Mammary epithelial cell (primary cell): ENCODE results near the gene DPM1.

ENCODE experiments used
- CTCF ChIP-seq, 2 donors: IDR thresholded peaks in 1 of 2; conservative IDR thresholded peaks in 1 of 2; 2 replicates each; pipeline ENCODE4 v1.5.1; 2011 to 2012; ENCODE audit warnings: inconsistent platforms in 2 of 2, low read length in 2 of 2, mild to moderate bottlenecking in 2 of 2, control low read depth in 1 of 2, low read depth in 1 of 2; ENCODE audit not compliant: insufficient read depth in 1 of 2; ENCODE audit errors: extremely low read depth in 1 of 2
- EZH2 ChIP-seq: IDR thresholded peaks from 2 replicates; pipeline ENCODE4 v1.6.1; 2012; ENCODE audit warnings: low read length, inconsistent platforms, borderline replicate concordance

GRCh38 chr20:50999355-50999754 is 41.0 kb upstream of the DPM1 start:
- TF ChIP-seq CTCF (conservative IDR thresholded peaks at IDR 0.05 in 1 of 2, IDR thresholded peaks at IDR 0.05 in 1 of 2; ENCODE audit: extremely low read depth in 1 of 2, insufficient read depth in 1 of 2, low read depth in 1 of 2, low read length in 2 of 2) (no peak), EZH2 (no peak)
